GM06990 (cell line): ENCODE results near the gene TMEM134.
"Not testable (repeated sequence)": the region's sequence is repeated elsewhere in the genome, so short reads cannot be mapped to it uniquely, and the experiment has no call there.

Source experiments
- DNase-seq: peaks from one replicate; pipeline ENCODE4 v3.0.0-alpha.2; 2011; ENCODE audit not compliant: insufficient read length; ENCODE audit errors: extremely low read depth
- H3K27me3 ChIP-seq: replicated peaks from 2 replicates; pipeline ENCODE4 v1.6.0; 2011; ENCODE audit warnings: low read length; ENCODE audit not compliant: control insufficient read depth, insufficient read depth
- H3K36me3 ChIP-seq: 2 replicates; pipeline ENCODE4 v1.5.1; 2011; ENCODE audit warnings: low read length; ENCODE audit not compliant: control insufficient read depth, insufficient read depth
- H3K4me3 ChIP-seq: replicated peaks from 2 replicates; pipeline ENCODE4 v1.5.1; 2011; ENCODE audit warnings: low read depth, mild to moderate bottlenecking, control low read depth, low read length
- CTCF ChIP-seq: IDR thresholded peaks from 2 replicates; pipeline ENCODE4 v1.5.1; 2011; ENCODE audit warnings: low read length, control low read depth, mild to moderate bottlenecking, inconsistent platforms; ENCODE audit not compliant: insufficient read depth, poor library complexity, severe bottlenecking

The TMEM134 gene

GRCh38 chr11:67468456-67468758 is 644 bp downstream of the TMEM134 start:
- no peak for TF ChIP-seq CTCF
- no peak for DNase-seq
- Histone ChIP-seq H3K36me3 (no peaks in the 10 kb centered on the region; the same call in 1 of the 2 replicates), H3K4me3 (peak overlapping the region; percentile 88), H3K27me3 (no peaks in the 10 kb centered on the region)

- peak; percentile 13 for DNase-seq
- Histone ChIP-seq H3K27me3 (no peaks in the 10 kb centered on the region), H3K36me3 (no peaks in the 10 kb centered on the region; the same call in none of the 2 replicates), H3K4me3 (peak overlapping the region; percentile 88)
- no peak for TF ChIP-seq CTCF
These were observed 995 bp downstream of the TMEM134 start for GRCh38 chr11:67468056-67468455.

GRCh38 chr11:67466962-67467771 is 1.9 kb downstream of the TMEM134 start:
- no peaks in the 10 kb centered on the region for H3K27me3 ChIP-seq
- no peak overlapping the region for H3K4me3 ChIP-seq
- DNase-seq, result peak; percentile 12
- no peak for TF ChIP-seq CTCF
- H3K36me3 ChIP-seq, result no peaks in the 10 kb centered on the region; the same call in none of the 2 replicates

GRCh38 chr11:67466367-67466766 is 2.7 kb downstream of the TMEM134 start:
- H3K36me3 ChIP-seq, result no peaks in the 10 kb centered on the region; the same call in none of the 2 replicates
- no peak for DNase-seq
- no peaks in the 10 kb centered on the region for H3K27me3 ChIP-seq
- H3K4me3 ChIP-seq, result no peak overlapping the region
- TF ChIP-seq CTCF, result no peak

- DNase-seq, H3K36me3 ChIP-seq, H3K27me3 ChIP-seq: not testable (repeated sequence)
- H3K4me3 ChIP-seq, result peak overlapping the region; percentile 93
These were observed 3.5 kb downstream of the TMEM134 start for GRCh38 chr11:67465530-67465929.

- H3K36me3 ChIP-seq, result no peaks in the 10 kb centered on the region; the same call in none of the 2 replicates
- H3K4me3 ChIP-seq, result peak overlapping the region; percentile 93
- TF ChIP-seq CTCF, result no peak
- no peak for DNase-seq
- no peaks in the 10 kb centered on the region for H3K27me3 ChIP-seq
These were observed 3.9 kb downstream of the TMEM134 start for GRCh38 chr11:67465189-67465510.
